Type B pancreatic cell (in vitro differentiated cells): ENCODE results near the gene PRKG1. TPM values are rescaled to one million over a fixed set of nuclear protein-coding genes. Genes with fewer than 3 reads are reported as not detected.

Experiments used
- DNase-seq: peaks from one replicate; pipeline ENCODE4 v3.0.0; 2021; ENCODE audit warnings: mixed read lengths; ENCODE audit not compliant: unreplicated experiment; ENCODE audit errors: extremely low spot score
- H3K27ac Mint-ChIP-seq: 2 replicates; pipeline ENCODE4 v1.8.0; 2021; ENCODE audit warnings: mild to moderate bottlenecking, mixed read lengths
- H3K27me3 Mint-ChIP-seq: 2 replicates; pipeline ENCODE4 v1.8.0; 2021; ENCODE audit warnings: mixed read lengths
- H3K36me3 Mint-ChIP-seq: 2 replicates; pipeline ENCODE4 v1.8.0; 2021; ENCODE audit warnings: mixed read lengths
- H3K4me1 Mint-ChIP-seq: one replicate; pipeline ENCODE4 v1.8.0; 2021; ENCODE audit warnings: mixed read lengths; ENCODE audit not compliant: unreplicated experiment
- H3K4me3 Mint-ChIP-seq: 2 replicates; pipeline ENCODE4 v1.8.0; 2021; ENCODE audit warnings: mild to moderate bottlenecking, mixed read lengths
- H3K9me3 Mint-ChIP-seq: 2 replicates; pipeline ENCODE4 v1.8.0; 2021; ENCODE audit warnings: mixed read lengths
- CTCF ChIP-seq: fragments of 200-600 bp; sonication (generic); conservative IDR thresholded peaks from 2 replicates; pipeline ENCODE4 v1.5.0; 2021; ENCODE audit warnings: antibody characterized with exemption, mild to moderate bottlenecking
- total RNA-seq: library from RNA; stranded (reverse); gene quantifications from 2 replicates; pipeline ENCODE4 v1.2.1, GENCODE V29; 2021; ENCODE audit warnings: low replicate concordance

PRKG1 gene
- total RNA-seq, 1 donor from 2014 or later, result 12.3 TPM

- Mint-ChIP-seq H3K27me3 (no peaks in the 10 kb centered on the region), H3K36me3 (peaks cover 24% of the 10 kb centered on the region), H3K27ac (peak overlapping the region; percentile 100), H3K4me1 (peaks cover 33% of the 10 kb centered on the region), H3K9me3 (no peaks in the 10 kb centered on the region), H3K4me3 (peak overlapping the region; percentile 98)
- DNase-seq, result no peak
- TF ChIP-seq CTCF, result no peak
These were observed 624.3 kb downstream of the PRKG1 start for GRCh38 chr10:51698473-51699063.

DNA sequence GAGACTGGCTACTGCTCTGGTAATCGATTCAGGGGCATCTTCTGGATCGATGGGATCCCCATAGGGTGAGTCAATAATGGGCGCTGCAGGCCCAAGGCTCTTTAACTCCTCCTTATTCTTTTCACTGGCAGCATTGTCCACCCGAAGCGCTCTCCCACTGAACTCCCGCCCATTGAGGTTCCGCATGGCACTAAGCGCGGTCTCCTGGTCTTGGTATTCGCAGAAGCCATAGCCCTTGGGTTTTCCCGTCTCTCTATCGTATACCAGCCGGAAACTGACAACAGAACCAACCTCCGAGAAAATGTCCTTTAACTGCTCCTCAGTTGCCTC, 624.8 kb downstream of the PRKG1 start:
- H3K27me3 Mint-ChIP-seq, result no peaks in the 10 kb centered on the region
- DNase-seq, result no peak
- no peak for TF ChIP-seq CTCF
- peak overlapping the region; percentile 100 for H3K27ac Mint-ChIP-seq
- peaks cover 33% of the 10 kb centered on the region for H3K4me1 Mint-ChIP-seq
- H3K4me3 Mint-ChIP-seq, result peak overlapping the region; percentile 98
- H3K36me3 Mint-ChIP-seq, result peaks cover 24% of the 10 kb centered on the region
- no peaks in the 10 kb centered on the region for H3K9me3 Mint-ChIP-seq

DNA sequence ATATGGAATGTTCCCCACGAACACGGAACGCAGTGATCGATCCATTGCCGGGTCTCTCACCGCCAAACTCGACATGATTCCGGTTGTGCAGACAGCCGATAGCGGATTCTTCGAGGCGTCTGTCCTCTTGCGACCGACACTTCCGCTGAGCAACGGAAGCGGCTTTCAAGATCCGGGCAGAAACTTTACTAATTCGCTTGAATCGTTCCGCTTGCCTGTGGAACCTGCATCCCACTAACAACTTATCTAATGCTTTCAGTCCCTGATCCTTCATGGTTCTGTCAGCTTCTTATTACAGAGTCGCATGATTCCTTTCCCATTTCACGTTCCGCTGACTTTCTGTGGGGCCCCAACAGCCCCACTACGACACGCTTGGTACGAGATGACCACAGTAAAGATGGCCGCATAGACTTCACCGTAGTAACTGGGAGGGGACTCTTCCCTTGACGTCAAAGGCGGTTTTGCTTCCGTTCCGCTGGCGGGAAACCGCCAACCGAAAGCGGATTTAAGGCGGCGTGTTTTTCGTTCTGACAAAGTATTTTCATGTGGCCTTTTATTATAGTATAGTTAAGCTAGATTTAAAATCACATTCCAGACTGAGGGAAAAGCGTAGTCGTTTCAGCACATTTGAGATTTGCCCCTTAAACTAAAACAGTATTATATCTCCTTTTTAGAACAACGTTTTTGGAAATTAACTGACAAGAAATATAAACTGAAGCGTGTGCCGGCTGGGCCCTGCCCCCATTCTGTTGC, 625.4 kb downstream of the PRKG1 start, which contains the start of gene CSTF2T:
CSTF2T (minus strand) TSS at position 121 of the 753 bp plus-strand sequence; CDS start at position 75, 46 bp downstream.
- TF ChIP-seq CTCF, result no peak
- Mint-ChIP-seq H3K36me3 (peaks cover 24% of the 10 kb centered on the region), H3K4me1 (peaks cover 33% of the 10 kb centered on the region), H3K27me3 (no peaks in the 10 kb centered on the region), H3K4me3 (peak within 1 kb of the TSS; percentile 98), H3K27ac (peak within 1 kb of the TSS; percentile 100), H3K9me3 (no peaks in the 10 kb centered on the region)
- DNase-seq, result peak; percentile 87

DNA sequence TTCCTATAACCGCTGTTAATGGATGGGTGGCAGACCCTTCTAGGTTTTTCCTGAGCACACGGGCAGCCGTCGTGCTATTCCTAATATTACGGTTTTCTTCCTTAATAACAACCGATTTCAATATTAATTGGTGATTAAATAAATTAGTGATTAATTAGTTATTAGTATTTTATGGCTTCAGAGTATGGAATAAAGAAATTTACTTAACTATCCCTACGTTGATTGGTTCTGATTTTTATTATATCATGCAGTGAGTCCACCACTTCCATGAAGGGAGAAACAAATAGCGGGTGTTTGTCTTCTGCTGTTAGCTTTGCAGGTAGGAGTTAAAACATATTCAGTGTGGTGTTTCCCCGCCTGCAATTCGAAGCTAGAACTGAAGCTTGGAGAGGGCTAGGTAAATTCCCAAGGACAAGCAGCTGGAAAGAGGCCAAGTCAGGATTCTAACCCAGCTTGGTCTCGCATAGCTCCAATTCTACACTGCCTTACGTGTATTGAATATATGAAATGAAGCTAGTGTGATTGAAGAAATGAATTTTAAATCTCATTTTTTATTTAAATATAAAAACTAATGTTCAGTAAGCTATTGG, 626.0 kb downstream of the PRKG1 start:
- Mint-ChIP-seq H3K27ac (peak overlapping the region; percentile 100), H3K36me3 (peaks cover 24% of the 10 kb centered on the region), H3K4me3 (peak overlapping the region; percentile 98), H3K27me3 (no peaks in the 10 kb centered on the region), H3K4me1 (peaks cover 28% of the 10 kb centered on the region), H3K9me3 (no peaks in the 10 kb centered on the region)
- DNase-seq, result no peak
- TF ChIP-seq CTCF, result no peak

GRCh38 chr10:51705774-51706173, 631.5 kb downstream of the PRKG1 start:
- TF ChIP-seq CTCF, result no peak
- H3K4me3 Mint-ChIP-seq, result no peak overlapping the region
- no peak overlapping the region for H3K27ac Mint-ChIP-seq
- H3K4me1 Mint-ChIP-seq, result no peaks in the 10 kb centered on the region
- no peaks in the 10 kb centered on the region for H3K36me3 Mint-ChIP-seq
- H3K27me3 Mint-ChIP-seq, result no peaks in the 10 kb centered on the region
- no peaks in the 10 kb centered on the region for H3K9me3 Mint-ChIP-seq
- no peak for DNase-seq
